ENCODE data around the gene ZNF684. TPM values are rescaled to one million over a fixed set of nuclear protein-coding genes. Genes with fewer than 3 reads are reported as not detected.
A peak's percentile ranks its signal among the peaks of the same experiment; 100 is the strongest.

The ZNF684 gene
- total and polyA plus RNA-seq, 9 of the 15 experiments (the other 6 are each of a cell fraction or from before 2014, with no cell fraction given) = 4.8 to 8.8 (median 5.5) TPM

- TF ChIP-seq ZBTB34 (CRISPR knock-in tag; IDR thresholded peaks at IDR 0.05) (no peak), RUNX1 (IDR thresholded peaks at IDR 0.05; ENCODE audit: low read depth) (no peak), ZNF274 (IDR thresholded peaks at IDR 0.05; ENCODE audit: borderline replicate concordance, low read depth, low read length) (no peak), ZNF311 (CRISPR knock-in tag; IDR thresholded peaks at IDR 0.05) (no peak), SREBF2 (CRISPR knock-in tag; IDR thresholded peaks at IDR 0.05) (no peak), HNRNPL (IDR thresholded peaks at IDR 0.05; ENCODE audit: low read depth, low read length) (no peak), ZNF280A (IDR thresholded peaks at IDR 0.05; ENCODE audit: low read depth, partially characterized antibody) (no peak), FOXK1 (CRISPR knock-in tag; IDR thresholded peaks at IDR 0.05; ENCODE audit: borderline replicate concordance) (no peak), FOXA3 (CRISPR knock-in tag; conservative IDR thresholded peaks at IDR 0.05 in 1 of 2, IDR thresholded peaks at IDR 0.05 in 1 of 2) (0 out of 4 replicates have a peak, but pooled peaks of 1 of the 2 experiments have one; percentile 34), PATZ1 (CRISPR knock-in tag; IDR thresholded peaks at IDR 0.05; ENCODE audit: borderline replicate concordance) (no peak), FOXM1 (IDR thresholded peaks at IDR 0.05; ENCODE audit: low read depth) (no peak), FOXM1 (CRISPR knock-in tag; IDR thresholded peaks at IDR 0.05; ENCODE audit: low read depth) (no peak), RAD51 (IDR thresholded peaks at IDR 0.05; ENCODE audit: borderline replicate concordance, low read depth) (no peak), MCM3 (IDR thresholded peaks at IDR 0.05) (no peak), ZBTB17 (CRISPR knock-in tag; IDR thresholded peaks at IDR 0.05) (no peak), SNIP1 (IDR thresholded peaks at IDR 0.05; ENCODE audit: low read depth) (0 out of 2 replicates have a peak, but pooled peaks have one; percentile 37), PCBP1 (IDR thresholded peaks at IDR 0.05; ENCODE audit: low read depth, low read length, poor library complexity, severe bottlenecking) (no peak), POLR3A (IDR thresholded peaks at IDR 0.05; ENCODE audit: borderline replicate concordance, extremely low read depth, insufficient read depth, insufficient read length) (no peak), RHOXF2B (CRISPR knock-in tag; conservative IDR thresholded peaks at IDR 0.05) (no peak), NFATC3 (IDR thresholded peaks at IDR 0.05) (peak; percentile 85; the same call in 1 of the 2 replicates), CTBP1 (IDR thresholded peaks at IDR 0.05; ENCODE audit: borderline replicate concordance) (0 out of 2 replicates have a peak, but pooled peaks have one; percentile 7), MYNN (IDR thresholded peaks at IDR 0.05) (no peak), MYNN (CRISPR knock-in tag; IDR thresholded peaks at IDR 0.05) (no peak), ZBTB9 (CRISPR knock-in tag; IDR thresholded peaks at IDR 0.05) (no peak)
These were observed 579 bp upstream of the ZNF684 start (continued) for GRCh38 chr1:40530735-40531380.

Data from K562 (cell line).